Measurements from ENCODE around the gene PLIN4.

- TF ChIP-seq POLR2A (IDR thresholded peaks at IDR 0.05): no peak
- TF ChIP-seq CTCF (IDR thresholded peaks at IDR 0.05): no peak
Measured at GRCh38 chr19:4518345-4519171, at the start of gene PLIN4.
